Spinal cord (tissue), 10 donors: ENCODE measurements around the gene IFIT1B. TPM values are rescaled to one million over a fixed set of nuclear protein-coding genes. Genes with fewer than 3 reads are reported as not detected.
"Not testable (repeated sequence)": the region's sequence is repeated elsewhere in the genome, so short reads cannot be mapped to it uniquely, and the experiment has no call there.

Source experiments
- DNase-seq, 6 donors: peaks; one replicate each; pipeline versions ENCODE4 v3.0.0 to v3.0.0-alpha.2; 2013 to 2015; ENCODE audit warnings: low spot score in 6 of 6, low read depth in 4 of 6
- H3K27ac ChIP-seq: one replicate; pipeline ENCODE4 v1.5.1; 2013; ENCODE audit warnings: low read depth, low read length, control low read depth
- H3K27me3 ChIP-seq: one replicate; pipeline ENCODE4 v1.6.1; 2013; ENCODE audit warnings: low read length; ENCODE audit not compliant: control insufficient read depth, insufficient read depth
- H3K36me3 ChIP-seq: one replicate; pipeline ENCODE4 v1.6.1; 2013; ENCODE audit warnings: low read length; ENCODE audit not compliant: control insufficient read depth, insufficient read depth
- H3K4me1 ChIP-seq: one replicate; pipeline ENCODE4 v1.6.1; 2013; ENCODE audit warnings: low read length; ENCODE audit not compliant: control insufficient read depth, insufficient read depth
- H3K4me3 ChIP-seq: one replicate; pipeline ENCODE4 v1.5.1; 2013; ENCODE audit warnings: low read depth, low read length, control low read depth
- H3K9me3 ChIP-seq: one replicate; pipeline ENCODE4 v1.6.1; 2013; ENCODE audit warnings: low read length; ENCODE audit not compliant: control insufficient read depth, insufficient read depth
- WGBS: methylation state at CpG from one replicate; pipeline ENCODE4 v1.1.5; 2013; ENCODE audit warnings: missing lambda C conversion rate; ENCODE audit not compliant: insufficient coverage; 5-methylcytosine and 5-hydroxymethylcytosine counted together
- polyA plus RNA-seq, 2 donors: library from polyadenylated mRNA; unstranded; fragments of 120-200 nt; gene quantifications; one replicate each; pipeline ENCODE4 v1.2.1, GENCODE V29; 2013; ENCODE audit not compliant: insufficient read length in 2 of 2
- total RNA-seq, 2 donors: library from RNA; depleted of rRNA in 1 of 2; stranded (reverse); fragments of 120-200 nt in 1 of 2; fragments of >200 nt in 1 of 2; gene quantifications; one replicate each; pipeline versions ENCODE4 v1.2.3 to v1.2.4, GENCODE V29; 2013 to 2014
- donor health status: healthy.

Gene IFIT1B
- total and polyA plus RNA-seq, 4 donors = 1.4 to 6.7 TPM; not detected in 2

DNA sequence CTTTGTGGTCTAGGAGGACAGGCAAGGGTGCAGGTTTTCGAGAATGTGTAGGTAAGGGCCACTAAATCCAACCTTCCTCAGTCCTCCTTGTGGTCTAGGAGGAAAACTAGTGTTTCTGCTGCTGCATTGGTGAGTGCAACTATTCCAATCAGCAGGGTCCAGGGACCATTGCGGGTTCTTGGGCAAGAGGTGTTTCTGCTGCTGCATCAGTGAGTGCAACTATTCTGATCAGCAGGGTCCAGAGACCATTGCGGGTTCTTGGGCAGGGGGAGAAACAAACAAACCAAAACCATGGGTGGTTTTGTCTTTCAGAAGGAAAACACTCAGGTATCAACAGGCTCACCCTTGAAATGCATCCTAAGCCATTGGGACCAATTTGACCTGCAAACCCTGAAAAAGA, 29.9 kb downstream of the IFIT1B start:
- DNase-seq, H3K27ac ChIP-seq, H3K4me3 ChIP-seq, H3K9me3 ChIP-seq, H3K27me3 ChIP-seq, H3K4me1 ChIP-seq, H3K36me3 ChIP-seq: not testable (repeated sequence)
- WGBS = 100% methylated on average over 2 of the region's 3 CpGs

DNA sequence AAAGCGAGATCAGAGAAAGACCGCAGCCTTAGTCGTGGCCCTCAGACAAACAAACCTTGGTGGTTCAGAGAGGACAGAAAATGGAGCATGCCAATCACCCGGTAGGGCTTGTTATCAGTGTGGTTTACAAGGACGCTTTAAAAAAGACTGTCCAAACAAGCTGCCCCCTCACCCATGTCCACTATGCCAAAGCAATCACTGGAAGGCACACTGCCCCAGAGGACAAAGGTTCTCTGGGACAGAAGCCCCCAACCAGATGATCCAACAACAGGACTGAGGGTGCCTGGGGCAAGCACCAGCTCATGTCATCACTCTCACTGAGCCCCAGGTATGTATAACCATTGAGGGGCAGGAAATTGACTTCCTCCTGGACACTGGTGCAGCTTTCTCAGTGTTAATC, 31.4 kb downstream of the IFIT1B start:
- not testable (repeated sequence) for H3K36me3 ChIP-seq, H3K27me3 ChIP-seq, H3K4me1 ChIP-seq, H3K9me3 ChIP-seq, H3K4me3 ChIP-seq, H3K27ac ChIP-seq, DNase-seq
- 96% methylated on average over 4 of the region's 5 CpGs for WGBS

DNA sequence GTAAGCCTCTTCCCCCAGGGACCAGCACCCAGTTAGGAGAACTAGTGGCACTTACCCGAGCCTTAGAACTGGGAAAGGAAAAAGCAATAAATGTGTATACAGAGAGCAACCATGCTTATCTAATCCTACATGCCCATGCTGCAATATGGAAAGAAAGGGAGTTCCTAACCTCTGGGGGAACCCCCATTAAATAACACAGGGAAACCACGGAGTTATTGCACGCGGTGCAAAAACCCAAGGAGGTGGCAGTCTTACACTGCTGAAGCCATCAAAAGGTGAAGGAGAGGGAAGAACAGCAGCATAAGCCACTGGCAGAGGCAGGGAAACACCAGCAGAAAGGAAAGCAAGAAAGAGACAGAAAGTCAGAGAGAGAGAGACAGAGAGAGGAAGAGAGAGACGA, 32.7 kb downstream of the IFIT1B start:
- H3K4me3 ChIP-seq, H3K36me3 ChIP-seq, H3K27ac ChIP-seq, H3K27me3 ChIP-seq, H3K9me3 ChIP-seq, H3K4me1 ChIP-seq, DNase-seq: not testable (repeated sequence)
- WGBS = 93% methylated on average over 3 of the region's 5 CpGs

DNA sequence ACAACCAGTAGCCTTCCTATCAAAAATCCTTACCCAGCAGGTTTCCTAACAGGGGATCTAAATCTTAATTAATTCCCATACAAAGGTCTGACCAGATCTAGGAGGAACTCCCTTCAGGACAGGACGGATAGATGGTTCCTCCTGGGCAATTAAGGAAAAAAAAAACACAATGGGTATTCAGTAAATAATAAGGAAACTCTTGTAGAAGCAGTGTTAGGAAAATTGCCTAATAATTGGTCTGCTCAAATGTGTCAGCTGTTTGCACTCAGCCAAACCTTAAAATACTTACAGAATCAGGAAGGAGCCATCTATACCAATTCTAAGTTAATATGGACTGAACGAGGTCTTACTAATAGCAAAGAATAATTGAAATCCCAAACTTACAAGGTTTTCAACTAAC, 33.3 kb downstream of the IFIT1B start:
- H3K4me1 ChIP-seq, DNase-seq, H3K9me3 ChIP-seq, H3K36me3 ChIP-seq, H3K27me3 ChIP-seq, H3K4me3 ChIP-seq, H3K27ac ChIP-seq: not testable (repeated sequence)
- WGBS = 20% methylated on average over 1 of the region's 2 CpGs

DNA sequence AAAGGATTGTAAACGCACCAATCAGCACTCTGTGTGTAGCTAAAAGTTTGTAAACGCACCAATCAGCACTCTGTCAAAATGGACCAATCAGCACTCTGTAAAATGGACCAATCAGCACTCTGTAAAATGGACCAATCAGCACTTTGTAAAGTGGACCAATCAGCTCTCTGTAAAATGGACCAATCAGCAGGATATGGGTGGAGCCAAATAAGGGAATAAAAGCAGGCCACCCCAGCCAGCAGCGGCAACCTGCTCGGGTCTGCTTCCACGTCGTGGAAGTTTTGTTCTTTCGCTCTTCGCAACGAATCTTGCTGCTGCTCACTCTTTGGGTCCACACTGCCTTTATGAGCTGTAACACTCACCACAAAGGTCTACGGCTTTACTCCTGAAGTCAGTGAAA, 34.4 kb downstream of the IFIT1B start:
- not testable (repeated sequence) for H3K4me3 ChIP-seq, H3K36me3 ChIP-seq, DNase-seq, H3K27ac ChIP-seq, H3K4me1 ChIP-seq, H3K9me3 ChIP-seq, H3K27me3 ChIP-seq
- 76% methylated on average over 9 of the region's 10 CpGs for WGBS

DNA sequence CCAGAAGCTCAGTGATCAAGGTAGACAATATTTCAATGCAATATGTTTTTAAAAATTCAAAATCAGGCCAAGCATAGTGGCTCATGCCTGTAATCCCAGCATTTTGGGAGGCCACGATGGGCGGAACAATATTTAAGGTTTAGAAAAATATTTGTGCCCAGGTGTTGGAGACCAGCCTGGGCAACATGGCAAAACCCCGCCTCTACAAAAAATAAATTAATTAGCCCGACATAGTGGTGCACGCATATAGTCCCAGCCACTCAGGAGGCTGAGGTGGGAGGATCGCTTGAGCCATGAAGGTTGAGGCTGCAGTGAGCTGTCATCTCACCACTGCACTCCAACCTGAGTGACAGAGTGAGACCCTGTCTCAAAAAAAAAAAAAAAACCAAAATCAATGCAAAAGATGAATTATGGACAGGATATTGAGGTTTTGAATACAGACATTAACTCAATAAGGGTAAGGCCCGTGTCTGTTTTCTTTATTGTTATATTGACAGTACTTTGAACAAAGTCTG, 35.6 kb downstream of the IFIT1B start:
- no peak for DNase-seq
- Histone ChIP-seq H3K4me1 (peaks cover 9% of the 10 kb centered on the region), H3K9me3 (no peaks in the 10 kb centered on the region), H3K4me3 (peak overlapping the region; percentile 90), H3K36me3 (no peaks in the 10 kb centered on the region), H3K27ac (peak overlapping the region; percentile 94), H3K27me3 (no peaks in the 10 kb centered on the region)
- 81% methylated on average over 3 of the region's 7 CpGs for WGBS

DNA sequence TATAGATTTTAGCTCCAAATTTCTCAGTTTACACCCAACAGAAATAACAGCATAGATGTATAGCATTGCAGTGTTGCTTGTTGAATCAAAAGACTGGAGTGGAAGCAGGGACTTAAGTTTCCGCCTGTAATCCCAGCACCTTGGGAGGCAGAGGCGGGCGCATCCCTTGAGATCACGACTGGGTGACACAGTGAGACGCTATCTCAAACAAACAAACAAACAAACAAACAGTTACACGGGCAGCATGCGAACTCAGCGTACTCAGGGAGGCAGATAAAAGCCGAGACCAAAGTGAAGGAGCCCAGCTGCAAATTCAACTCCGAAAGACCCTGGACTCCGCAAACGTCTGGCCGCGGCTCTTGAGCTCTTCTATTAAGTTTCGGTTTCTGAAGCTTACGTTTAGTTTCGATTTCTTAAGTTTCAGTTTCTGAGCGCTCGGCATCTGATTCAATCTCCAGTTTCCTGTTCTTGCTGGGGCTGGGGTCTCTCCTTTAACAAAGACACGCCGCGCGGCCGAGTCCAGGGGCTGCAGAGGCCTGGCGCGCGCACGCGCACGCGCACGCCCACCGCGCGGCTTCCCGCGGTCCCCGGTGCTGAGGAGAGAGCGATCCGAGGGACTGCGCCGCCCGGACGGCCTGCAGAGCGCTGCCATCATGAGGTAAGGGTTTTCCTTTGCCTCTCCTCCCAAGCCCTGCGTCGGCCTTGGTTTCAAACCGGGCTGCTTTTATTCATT, 36.5 kb downstream of the IFIT1B start, which contains the start of gene IFIT5:
Gene IFIT5, plus strand, starts transcription at position 423 of the 733 bp plus-strand sequence. Its CDS starts 231 bp downstream, at position 654.
- peak within 1 kb of the TSS; percentile 90 for H3K4me3 ChIP-seq
- no peaks in the 10 kb centered on the region for H3K27me3 ChIP-seq
- peak within 1 kb of the TSS; percentile 94 for H3K27ac ChIP-seq
- peak; percentile 71 to 96 (median 81) for DNase-seq
- H3K36me3 ChIP-seq = no peaks in the 10 kb centered on the region
- under 1% methylated on average over 48 of the region's 48 CpGs for WGBS
- H3K9me3 ChIP-seq = no peaks in the 10 kb centered on the region
- H3K4me1 ChIP-seq = peaks cover 9% of the 10 kb centered on the region

DNA sequence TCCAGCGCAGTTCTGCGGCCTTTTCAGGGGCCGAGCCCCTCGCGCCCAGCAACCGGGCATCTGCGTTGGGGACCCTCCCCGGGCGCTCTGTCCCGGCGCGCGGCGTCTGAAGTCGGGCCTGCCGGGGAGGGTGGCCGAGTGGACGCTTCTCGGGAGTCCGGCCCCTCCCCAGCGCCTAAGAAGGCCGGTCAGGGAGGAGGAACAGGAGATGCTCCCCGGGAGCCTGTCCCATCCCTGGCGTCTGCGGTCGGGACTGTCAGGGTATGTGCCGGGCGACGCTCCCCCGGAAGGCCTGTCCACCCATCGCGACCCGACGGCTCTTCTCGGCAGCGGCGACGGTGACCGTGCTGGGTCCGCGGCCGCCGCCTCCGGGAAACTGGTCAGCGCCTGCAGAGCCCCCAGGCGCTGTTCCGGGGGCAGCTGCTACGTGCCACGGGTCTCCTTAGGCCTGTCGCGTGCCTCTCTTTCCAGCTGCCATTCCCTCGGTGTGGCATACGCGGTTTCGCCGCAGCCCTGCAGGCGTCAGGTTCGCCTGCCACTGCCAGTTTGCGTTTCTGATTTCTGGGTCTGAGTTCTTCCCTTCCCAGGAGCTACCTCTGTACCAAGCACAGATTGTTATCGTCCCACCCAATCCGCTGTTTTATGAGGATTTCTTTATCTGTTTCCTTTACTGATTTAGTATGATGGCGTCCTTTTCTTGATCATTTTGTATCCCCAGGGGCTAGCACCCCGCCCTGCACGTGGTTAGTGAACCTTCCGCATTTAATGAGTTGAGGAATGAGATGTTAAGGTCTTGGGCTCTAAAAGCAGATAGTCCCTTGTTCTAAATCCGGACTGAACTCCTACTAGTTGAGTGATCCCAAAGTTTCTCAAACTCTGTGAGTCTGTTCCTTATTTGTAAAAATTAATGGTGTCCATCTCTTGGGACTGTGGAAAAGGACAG, 37.3 kb downstream of the IFIT1B start:
- H3K27me3 ChIP-seq = no peaks in the 10 kb centered on the region
- peak overlapping the region; percentile 90 for H3K4me3 ChIP-seq
- 0% methylated on average over 58 of the region's 66 CpGs for WGBS
- no peaks in the 10 kb centered on the region for H3K36me3 ChIP-seq
- no peaks in the 10 kb centered on the region for H3K9me3 ChIP-seq
- H3K27ac ChIP-seq = peak overlapping the region; percentile 94
- DNase-seq = peak in 2 of 6 donors; percentile 21 to 80
- H3K4me1 ChIP-seq = peaks cover 9% of the 10 kb centered on the region

DNA sequence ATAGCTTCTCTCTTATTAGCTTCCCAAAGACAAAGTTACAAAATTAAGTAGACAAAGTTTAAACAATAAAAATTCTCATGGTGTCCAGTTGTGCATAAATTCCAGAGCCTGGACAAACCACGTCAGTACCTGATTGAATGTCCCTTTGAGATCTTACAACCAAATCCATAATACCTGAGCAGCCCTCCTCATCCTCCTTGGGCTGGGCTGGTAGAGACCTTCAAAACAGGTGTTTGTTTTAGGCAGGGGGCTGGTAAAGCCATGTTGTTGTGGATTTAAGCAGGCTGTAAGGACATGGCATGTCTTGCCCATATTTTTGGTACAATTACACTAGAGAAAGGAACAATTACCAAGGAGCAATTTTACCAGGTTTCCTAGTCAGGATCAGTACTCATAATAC, 38.6 kb downstream of the IFIT1B start:
- H3K27ac ChIP-seq = no peak overlapping the region
- no peaks in the 10 kb centered on the region for H3K9me3 ChIP-seq
- H3K36me3 ChIP-seq = no peaks in the 10 kb centered on the region
- no peak overlapping the region for H3K4me3 ChIP-seq
- no peaks in the 10 kb centered on the region for H3K27me3 ChIP-seq
- H3K4me1 ChIP-seq = peaks cover 9% of the 10 kb centered on the region
- WGBS = no CpG with 5 or more reads among the region's 1 CpG
- DNase-seq = no peak
